ENCODE measurements around the gene API5. TPM values are rescaled to one million over a fixed set of nuclear protein-coding genes. Genes with fewer than 3 reads are reported as not detected.

The API5 gene
- total RNA-seq, 1 donor, result 94.3 TPM

Small RNAs within 50 kb of the gene (small RNA-seq; reads per million reads assigned to genes)
- gene RF00019, result not detected

Other genes starting within 250 kb of the API5 start
- gene TTC17, start 46.9 kb downstream of the API5 start, total RNA-seq (ENCODE audit: low replicate concordance), result 61.5 and 76.9 TPM in 2 replicates